ENCODE data around the gene ADAMTS6. TPM values are rescaled to one million over a fixed set of nuclear protein-coding genes. Genes with fewer than 3 reads are reported as not detected.

ADAMTS6 gene
- total RNA-seq, 2 donors from 2014 or later, result 0.74 to 2.2 TPM

DNA sequence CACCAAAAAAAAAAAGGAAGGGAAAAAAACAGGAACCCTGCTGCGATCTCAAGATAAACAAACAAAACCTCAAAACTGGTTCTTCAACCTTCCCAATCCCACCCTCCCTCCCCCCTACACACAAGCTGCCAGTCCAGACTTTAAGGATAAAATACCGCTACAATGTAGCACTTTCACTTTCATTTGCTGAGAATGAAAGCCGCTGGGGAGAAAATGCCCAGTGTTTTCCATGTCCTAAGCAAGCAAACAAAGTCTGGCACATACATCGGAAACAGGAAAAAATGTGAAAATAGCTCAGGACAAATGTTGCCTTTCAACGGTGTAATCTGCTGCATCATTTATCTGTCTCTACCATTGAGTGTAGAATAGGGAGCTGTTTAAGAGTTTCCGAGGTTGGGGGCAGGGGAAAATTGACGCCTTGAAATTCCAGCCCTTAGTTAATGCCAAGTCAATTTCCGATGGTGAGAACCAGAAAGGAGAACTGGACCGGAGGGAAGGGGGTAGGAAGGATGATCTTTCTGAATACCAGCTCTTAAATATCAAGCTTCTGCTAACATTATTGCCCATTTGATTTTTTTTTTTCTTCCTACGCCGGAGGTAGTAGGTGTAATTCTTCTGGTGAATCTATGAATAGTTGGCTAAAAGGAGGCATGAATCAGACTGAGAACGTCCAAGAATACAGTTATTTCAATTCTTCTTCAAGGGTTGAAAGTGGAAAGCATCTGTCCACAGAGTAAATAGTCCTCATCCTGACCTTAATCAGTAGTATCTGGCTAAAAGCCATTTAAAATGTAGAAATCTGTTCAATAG lies 1.2 kb upstream of the ADAMTS6 start:
- Histone ChIP-seq H3K9me3 (no peaks in the 10 kb centered on the region), H3K27ac (peak overlapping the region; percentile 85 to 86), H3K4me3 (peak overlapping the region; percentile 45 to 57), H3K27me3 (no peaks in the 10 kb centered on the region), H3K36me3 (no peaks in the 10 kb centered on the region), H3K4me1 (peaks cover 0 to 18% of the 10 kb centered on the region in 2 donors)
- DNase-seq (ENCODE audit: low spot score), result no peak
- TF ChIP-seq, protein P1, sequence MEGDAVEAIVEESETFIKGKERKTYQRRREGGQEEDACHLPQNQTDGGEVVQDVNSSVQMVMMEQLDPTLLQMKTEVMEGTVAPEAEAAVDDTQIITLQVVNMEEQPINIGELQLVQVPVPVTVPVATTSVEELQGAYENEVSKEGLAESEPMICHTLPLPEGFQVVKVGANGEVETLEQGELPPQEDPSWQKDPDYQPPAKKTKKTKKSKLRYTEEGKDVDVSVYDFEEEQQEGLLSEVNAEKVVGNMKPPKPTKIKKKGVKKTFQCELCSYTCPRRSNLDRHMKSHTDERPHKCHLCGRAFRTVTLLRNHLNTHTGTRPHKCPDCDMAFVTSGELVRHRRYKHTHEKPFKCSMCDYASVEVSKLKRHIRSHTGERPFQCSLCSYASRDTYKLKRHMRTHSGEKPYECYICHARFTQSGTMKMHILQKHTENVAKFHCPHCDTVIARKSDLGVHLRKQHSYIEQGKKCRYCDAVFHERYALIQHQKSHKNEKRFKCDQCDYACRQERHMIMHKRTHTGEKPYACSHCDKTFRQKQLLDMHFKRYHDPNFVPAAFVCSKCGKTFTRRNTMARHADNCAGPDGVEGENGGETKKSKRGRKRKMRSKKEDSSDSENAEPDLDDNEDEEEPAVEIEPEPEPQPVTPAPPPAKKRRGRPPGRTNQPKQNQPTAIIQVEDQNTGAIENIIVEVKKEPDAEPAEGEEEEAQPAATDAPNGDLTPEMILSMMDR (IDR thresholded peaks at IDR 0.05), result no peak

DNA sequence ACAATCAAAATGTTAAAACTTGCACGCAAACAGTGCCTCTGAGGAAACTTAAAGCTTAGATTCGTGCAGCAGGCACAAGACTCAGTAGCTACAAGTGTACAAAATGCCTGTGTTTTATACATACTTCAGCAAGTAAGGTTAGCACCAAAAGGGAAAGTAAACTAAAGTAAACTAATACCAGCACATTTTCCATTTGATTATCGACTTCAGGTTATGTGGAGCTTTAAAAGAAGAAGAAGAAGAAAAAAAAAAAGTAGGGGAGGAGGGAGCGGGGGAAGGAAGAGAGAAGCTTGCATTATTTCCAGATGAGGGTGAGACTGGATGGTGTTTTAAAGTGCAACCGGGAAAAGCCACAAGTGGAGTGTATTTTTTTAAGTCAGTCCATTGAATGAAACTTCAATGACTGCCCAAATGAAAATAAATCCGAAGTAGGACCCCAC lies 596 bp upstream of the ADAMTS6 start:
- peak overlapping the region; percentile 45 to 57 for H3K4me3 ChIP-seq
- no peaks in the 10 kb centered on the region for H3K27me3 ChIP-seq
- DNase-seq (ENCODE audit: low spot score), result no peak
- peak overlapping the region; percentile 85 to 86 for H3K27ac ChIP-seq
- TF ChIP-seq, protein P1 (IDR thresholded peaks at IDR 0.05), result no peak
- H3K4me1 ChIP-seq, result peaks cover 0 to 18% of the 10 kb centered on the region in 2 donors
- H3K36me3 ChIP-seq, result no peaks in the 10 kb centered on the region
- no peaks in the 10 kb centered on the region for H3K9me3 ChIP-seq

DNA sequence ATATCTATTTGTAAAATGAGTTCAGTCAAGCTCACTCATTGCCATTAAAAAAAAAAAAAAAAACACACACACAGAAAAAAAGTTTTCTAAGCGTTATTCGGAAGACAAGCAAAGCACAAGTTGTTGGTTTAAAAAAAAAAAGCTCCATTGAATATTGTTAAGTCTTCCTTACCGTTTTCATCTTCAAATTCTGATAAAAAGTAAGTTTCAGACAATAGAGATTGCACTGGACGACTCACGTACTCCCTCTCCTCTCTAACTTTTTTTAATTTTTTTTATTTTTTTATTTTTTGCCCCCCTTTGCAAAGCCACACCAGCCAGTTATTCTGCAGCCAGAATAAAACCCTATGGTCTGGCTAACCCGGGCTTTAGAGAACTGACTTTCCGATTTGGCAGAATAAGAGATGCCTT lies 544 bp downstream of the ADAMTS6 start:
- Histone ChIP-seq H3K27me3 (no peaks in the 10 kb centered on the region), H3K9me3 (no peaks in the 10 kb centered on the region), H3K27ac (peak overlapping the region; percentile 85 to 86), H3K4me3 (peak overlapping the region; percentile 43 to 57), H3K4me1 (peaks cover 0 to 18% of the 10 kb centered on the region in 2 donors), H3K36me3 (no peaks in the 10 kb centered on the region)
- TF ChIP-seq, protein P1 (IDR thresholded peaks at IDR 0.05), result no peak
- DNase-seq (ENCODE audit: low spot score), result no peak

DNA sequence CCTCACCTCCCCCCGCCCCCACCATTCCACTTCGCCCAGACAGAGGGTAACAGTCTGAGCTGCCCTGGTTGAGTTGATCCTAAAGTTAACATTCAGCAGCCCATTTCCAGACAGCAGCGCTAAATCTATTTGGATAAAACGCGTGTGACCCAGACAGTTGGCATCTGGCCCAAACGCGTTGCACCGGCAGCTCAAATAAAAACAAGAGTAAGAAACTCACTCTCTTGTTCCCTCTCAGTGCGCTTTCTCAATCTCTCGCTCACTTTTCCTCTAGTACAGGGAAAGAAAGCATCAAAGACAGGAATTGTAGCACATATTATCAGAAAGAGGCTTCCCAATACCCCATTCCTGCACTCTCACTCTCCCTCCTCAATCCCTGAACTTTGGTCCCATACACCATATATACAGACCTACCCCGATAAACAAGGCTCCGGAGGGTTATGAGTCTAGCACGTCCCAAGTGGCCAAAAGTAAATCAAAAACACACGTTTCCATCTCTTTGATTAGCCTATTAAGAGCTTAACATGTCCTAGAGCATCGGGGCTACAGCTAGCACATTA lies 1.3 kb downstream of the ADAMTS6 start:
- no peaks in the 10 kb centered on the region for H3K9me3 ChIP-seq
- H3K27me3 ChIP-seq, result no peaks in the 10 kb centered on the region
- peak overlapping the region; percentile 85 to 86 for H3K27ac ChIP-seq
- peak overlapping the region; percentile 43 to 57 for H3K4me3 ChIP-seq
- TF ChIP-seq, protein P1 (IDR thresholded peaks at IDR 0.05), result no peak
- peak; percentile 88 for DNase-seq (ENCODE audit: low spot score)
- no peaks in the 10 kb centered on the region for H3K36me3 ChIP-seq
- peaks cover 0 to 18% of the 10 kb centered on the region in 2 donors for H3K4me1 ChIP-seq

DNA sequence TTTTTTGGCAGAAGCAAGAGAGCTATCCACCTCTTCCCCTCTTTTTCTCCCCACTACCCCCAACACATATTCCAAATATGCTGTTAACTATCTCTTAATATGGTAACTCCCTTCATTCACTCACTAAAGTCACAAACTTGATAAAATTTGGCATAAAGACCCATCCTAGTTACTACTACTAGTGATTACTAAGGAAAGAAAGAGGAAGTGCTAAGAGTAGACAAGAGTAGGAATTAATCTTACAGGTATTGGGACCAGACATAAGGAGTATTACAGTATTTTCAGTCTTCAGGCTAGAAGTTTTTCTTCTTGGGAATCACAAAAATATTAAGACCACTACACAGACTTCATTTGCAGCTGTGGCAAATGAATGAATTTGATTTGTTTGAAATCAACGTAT lies 2.2 kb downstream of the ADAMTS6 start:
- Histone ChIP-seq H3K27me3 (no peaks in the 10 kb centered on the region), H3K4me3 (peak overlapping the region; percentile 43 to 57), H3K27ac (peak overlapping the region; percentile 85 to 86), H3K4me1 (peaks cover 0 to 18% of the 10 kb centered on the region in 2 donors), H3K36me3 (no peaks in the 10 kb centered on the region), H3K9me3 (no peaks in the 10 kb centered on the region)
- TF ChIP-seq, protein P1 (IDR thresholded peaks at IDR 0.05), result no peak
- no peak for DNase-seq (ENCODE audit: low spot score)
